Breast epithelium (tissue), 4 donors: ENCODE data around the gene VPS13A. TPM values are rescaled to one million over a fixed set of nuclear protein-coding genes. Genes with fewer than 3 reads are reported as not detected.

Experiments used
- DNase-seq, 2 donors: peaks; one replicate each; pipeline ENCODE4 v3.0.0-alpha.2; 2019; ENCODE audit warnings: low spot score in 2 of 2
- H3K27ac ChIP-seq, 2 donors: fragments of 200-600 bp; sonication (generic) in 1 of 2; one replicate each; pipeline ENCODE4 v1.5.1; 2016 to 2019; ENCODE audit warnings: mild to moderate bottlenecking in 1 of 2
- H3K27me3 ChIP-seq, 2 donors: fragments of 200-600 bp; sonication (generic) in 1 of 2; one replicate each; pipeline versions ENCODE4 v1.5.1 to v1.6.0; 2017 to 2019; ENCODE audit warnings: control low read depth in 1 of 2, mild to moderate bottlenecking in 1 of 2
- H3K36me3 ChIP-seq: fragments of 200-600 bp; one replicate; pipeline ENCODE4 v1.5.1; 2019
- H3K4me1 ChIP-seq, 2 donors: fragments of 200-600 bp; sonication (generic); one replicate each; pipeline ENCODE4 v1.5.1; 2016 to 2019; ENCODE audit warnings: control low read depth in 1 of 2
- H3K4me3 ChIP-seq, 3 donors: fragments of 200-600 bp; sonication (generic); 1 replicate in 2 of 3; 2 replicates in 1 of 3; pipeline ENCODE4 v1.5.1; 2016 to 2019; ENCODE audit warnings: mild to moderate bottlenecking in 3 of 3, moderate library complexity in 2 of 3
- H3K9me3 ChIP-seq, 2 donors: fragments of 200-600 bp; sonication (generic) in 1 of 2; one replicate each; pipeline ENCODE4 v1.5.1; 2016 to 2019; ENCODE audit warnings: control low read depth in 1 of 2
- CTCF ChIP-seq, 3 donors: fragments of 450-650 bp; IDR thresholded peaks; one replicate each; pipeline ENCODE4 v1.5.1; 2016 to 2017; ENCODE audit warnings: antibody characterized with exemption in 3 of 3, mild to moderate bottlenecking in 3 of 3, moderate library complexity in 3 of 3
- POLR2A ChIP-seq: fragments of 450-650 bp; IDR thresholded peaks from one replicate; pipeline ENCODE4 v1.6.1; 2016; ENCODE audit warnings: antibody characterized with exemption, mild to moderate bottlenecking, moderate library complexity
- POLR2AphosphoS5 ChIP-seq, 3 donors: sonication (generic); formaldehyde crosslinking; IDR thresholded peaks; one replicate each; pipeline ENCODE4 v1.6.1; 2017; ENCODE audit warnings: antibody characterized with exemption in 3 of 3
- intact Hi-C: fragments of 100-400 bp; cut with DNase I; formaldehyde crosslinking; loops from one replicate; pipeline ENCODE4 v1.15.1; 2023; ENCODE audit warnings: low total_unique reads
- total RNA-seq, 3 donors: library from RNA; depleted of rRNA; stranded (reverse); fragments of >200 nt; gene quantifications; one replicate each; pipeline ENCODE4 v1.1.0, GENCODE V29; 2016

Gene VPS13A
- total RNA-seq, 3 donors from 2014 or later: 26.7 to 62.2 (median 50.5) TPM

GRCh38 chr9:77418226-77418625, 240.9 kb downstream of the VPS13A start:
- H3K27me3 ChIP-seq: no peaks in the 10 kb centered on the region
- intact Hi-C loops: no loop called here
- H3K27ac ChIP-seq: no peak overlapping the region
- H3K4me1 ChIP-seq: no peaks in the 10 kb centered on the region
- TF ChIP-seq CTCF (IDR thresholded peaks at IDR 0.05) (no peak), POLR2AphosphoS5 (IDR thresholded peaks at IDR 0.05) (no peak), POLR2A (no peak)
- no peak for DNase-seq
- H3K36me3 ChIP-seq: no peaks in the 10 kb centered on the region
- no peak overlapping the region for H3K4me3 ChIP-seq
- peaks cover 0 to 2% of the 10 kb centered on the region in 2 donors for H3K9me3 ChIP-seq

- Histone ChIP-seq H3K4me1 (no peaks in the 10 kb centered on the region), H3K4me3 (no peak overlapping the region), H3K27ac (no peak overlapping the region), H3K36me3 (no peaks in the 10 kb centered on the region), H3K27me3 (no peaks in the 10 kb centered on the region), H3K9me3 (no peaks in the 10 kb centered on the region)
- no peak for DNase-seq
- intact Hi-C loops: no loop called here
- TF ChIP-seq POLR2A (no peak), CTCF (IDR thresholded peaks at IDR 0.05) (no peak), POLR2AphosphoS5 (IDR thresholded peaks at IDR 0.05) (no peak)
Observed at GRCh38 chr9:77420641-77421040, 243.3 kb downstream of the VPS13A start.

GRCh38 chr9:77421506-77422265, 244.4 kb downstream of the VPS13A start:
- intact Hi-C loops: no loop called here
- Histone ChIP-seq H3K27ac (no peak overlapping the region), H3K27me3 (no peaks in the 10 kb centered on the region), H3K36me3 (no peaks in the 10 kb centered on the region), H3K4me3 (no peak overlapping the region), H3K4me1 (no peaks in the 10 kb centered on the region), H3K9me3 (no peaks in the 10 kb centered on the region)
- no peak for DNase-seq
- TF ChIP-seq POLR2A (no peak), CTCF (IDR thresholded peaks at IDR 0.05) (no peak), POLR2AphosphoS5 (IDR thresholded peaks at IDR 0.05) (no peak)

- TF ChIP-seq POLR2A: no peak
- no peak for TF ChIP-seq POLR2AphosphoS5 (IDR thresholded peaks at IDR 0.05)
- no peak for TF ChIP-seq CTCF (IDR thresholded peaks at IDR 0.05)
- H3K4me1 ChIP-seq: no peaks in the 10 kb centered on the region
- no peak overlapping the region for H3K27ac ChIP-seq
- H3K36me3 ChIP-seq: no peaks in the 10 kb centered on the region
- intact Hi-C loops: no loop called here
- DNase-seq: no peak
- H3K9me3 ChIP-seq: no peaks in the 10 kb centered on the region
- no peaks in the 10 kb centered on the region for H3K27me3 ChIP-seq
- H3K4me3 ChIP-seq: no peak overlapping the region
Observed at GRCh38 chr9:77422969-77423368, 245.6 kb downstream of the VPS13A start.

GRCh38 chr9:77423841-77424240, 246.5 kb downstream of the VPS13A start:
- intact Hi-C loops: no loop called here
- TF ChIP-seq CTCF (IDR thresholded peaks at IDR 0.05): no peak
- TF ChIP-seq POLR2A: no peak
- no peak for TF ChIP-seq POLR2AphosphoS5 (IDR thresholded peaks at IDR 0.05)
- H3K9me3 ChIP-seq: no peaks in the 10 kb centered on the region
- no peak overlapping the region for H3K4me3 ChIP-seq
- H3K27ac ChIP-seq: no peak overlapping the region
- no peak for DNase-seq
- H3K36me3 ChIP-seq: no peaks in the 10 kb centered on the region
- no peaks in the 10 kb centered on the region for H3K27me3 ChIP-seq
- no peaks in the 10 kb centered on the region for H3K4me1 ChIP-seq
